GM23248 (cell line): Measurements from ENCODE around the gene PCED1A. TPM values are rescaled to one million over a fixed set of nuclear protein-coding genes. Genes with fewer than 3 reads are reported as not detected.

Source experiments
- DNase-seq: peaks from one replicate; pipeline ENCODE4 v3.0.0-alpha.2; 2015
- H2AFZ ChIP-seq: fragments of 200-600 bp; sonication (generic); 2 replicates; pipeline ENCODE4 v1.6.1; 2016; ENCODE audit warnings: antibody characterized with exemption
- H3F3A ChIP-seq: fragments of 200-600 bp; sonication (generic); 2 replicates; pipeline ENCODE4 v1.6.1; 2016; ENCODE audit warnings: mild to moderate bottlenecking, antibody characterized with exemption, mixed run types; ENCODE audit not compliant: insufficient read depth
- H3K27ac ChIP-seq: fragments of 200-600 bp; sonication (generic); 2 replicates; pipeline ENCODE4 v1.5.1; 2016; ENCODE audit warnings: mild to moderate bottlenecking
- H3K27me3 ChIP-seq: fragments of 200-600 bp; sonication (generic); replicated peaks from 2 replicates; pipeline ENCODE4 v1.6.1; 2016; ENCODE audit warnings: mild to moderate bottlenecking; ENCODE audit not compliant: insufficient read depth
- H3K36me3 ChIP-seq: fragments of 200-600 bp; sonication (generic); 2 replicates; pipeline ENCODE4 v1.6.1; 2016; ENCODE audit warnings: low read depth, mild to moderate bottlenecking
- H3K4me1 ChIP-seq: fragments of 200-600 bp; sonication (generic); 2 replicates; pipeline ENCODE4 v1.6.1; 2016; ENCODE audit warnings: mild to moderate bottlenecking; ENCODE audit not compliant: insufficient read depth
- H3K4me2 ChIP-seq: fragments of 200-600 bp; sonication (generic); one replicate; pipeline ENCODE4 v1.6.1; 2016; ENCODE audit warnings: mild to moderate bottlenecking; ENCODE audit not compliant: unreplicated experiment
- H3K4me3 ChIP-seq: fragments of 200-600 bp; sonication (generic); 2 replicates; pipeline ENCODE4 v1.5.1; 2016; ENCODE audit warnings: mild to moderate bottlenecking
- H3K79me2 ChIP-seq: fragments of 200-600 bp; sonication (generic); 2 replicates; pipeline ENCODE4 v1.6.1; 2016; ENCODE audit warnings: mild to moderate bottlenecking; ENCODE audit not compliant: insufficient read depth
- H3K9ac ChIP-seq: fragments of 200-600 bp; sonication (generic); 2 replicates; pipeline ENCODE4 v1.6.1; 2016; ENCODE audit warnings: mild to moderate bottlenecking
- H3K9me2 ChIP-seq: fragments of 200-600 bp; sonication (generic); 2 replicates; pipeline ENCODE4 v1.6.1; 2016; ENCODE audit warnings: mixed run types, mild to moderate bottlenecking, moderate library complexity; ENCODE audit not compliant: insufficient read depth
- H3K9me3 ChIP-seq: fragments of 200-600 bp; sonication (generic); one replicate; pipeline ENCODE4 v1.6.1; 2017; ENCODE audit warnings: low read depth
- H4K20me1 ChIP-seq: fragments of 200-600 bp; sonication (generic); 2 replicates; pipeline ENCODE4 v1.6.0; 2016; ENCODE audit not compliant: insufficient read depth
- EZH2 ChIP-seq: fragments of 200-600 bp; sonication (generic); IDR thresholded peaks from 2 replicates; pipeline ENCODE4 v1.6.1; 2018; ENCODE audit warnings: antibody characterized with exemption, mild to moderate bottlenecking; ENCODE audit not compliant: insufficient read depth, poor library complexity, severe bottlenecking
- EZH2phosphoT487 ChIP-seq: fragments of 200-600 bp; sonication (generic); IDR thresholded peaks from 2 replicates; pipeline ENCODE4 v1.6.1; 2018; ENCODE audit warnings: antibody characterized with exemption, moderate library complexity, mild to moderate bottlenecking, low read depth; ENCODE audit not compliant: insufficient read depth
- WGBS, 2 experiments: methylation state at CpG; one replicate each; pipeline ENCODE4 v1.1.6; 2015 to 2017; ENCODE audit warnings: low lambda C conversion rate in 2 of 2, low coverage in 1 of 2; ENCODE audit errors: missing lambda C conversion rate in 2 of 2; 5-methylcytosine and 5-hydroxymethylcytosine counted together
- in situ Hi-C: fragments of 300-500 bp; cut with MboI; formaldehyde crosslinking; loops from 2 replicates; pipeline ENCODE4 v1.15.0; 2020
- polyA plus RNA-seq: library from polyadenylated mRNA; unstranded; fragments of >200 nt; fragmentation: Nextera tagmentation; extraction: Ambion mirVana; gene quantifications from 2 replicates; pipeline ENCODE4 v1.2.1, GENCODE V29; 2016
- total RNA-seq: library from RNA; depleted of rRNA; stranded (reverse); fragments of >200 nt; shearing (Covaris generic); gene quantifications from 2 replicates; pipeline ENCODE4 v1.2.3, GENCODE V29; 2014

The PCED1A gene
- total and polyA plus RNA-seq, 2 experiments from 2014 or later = 17.3 to 39.2 TPM

DNA sequence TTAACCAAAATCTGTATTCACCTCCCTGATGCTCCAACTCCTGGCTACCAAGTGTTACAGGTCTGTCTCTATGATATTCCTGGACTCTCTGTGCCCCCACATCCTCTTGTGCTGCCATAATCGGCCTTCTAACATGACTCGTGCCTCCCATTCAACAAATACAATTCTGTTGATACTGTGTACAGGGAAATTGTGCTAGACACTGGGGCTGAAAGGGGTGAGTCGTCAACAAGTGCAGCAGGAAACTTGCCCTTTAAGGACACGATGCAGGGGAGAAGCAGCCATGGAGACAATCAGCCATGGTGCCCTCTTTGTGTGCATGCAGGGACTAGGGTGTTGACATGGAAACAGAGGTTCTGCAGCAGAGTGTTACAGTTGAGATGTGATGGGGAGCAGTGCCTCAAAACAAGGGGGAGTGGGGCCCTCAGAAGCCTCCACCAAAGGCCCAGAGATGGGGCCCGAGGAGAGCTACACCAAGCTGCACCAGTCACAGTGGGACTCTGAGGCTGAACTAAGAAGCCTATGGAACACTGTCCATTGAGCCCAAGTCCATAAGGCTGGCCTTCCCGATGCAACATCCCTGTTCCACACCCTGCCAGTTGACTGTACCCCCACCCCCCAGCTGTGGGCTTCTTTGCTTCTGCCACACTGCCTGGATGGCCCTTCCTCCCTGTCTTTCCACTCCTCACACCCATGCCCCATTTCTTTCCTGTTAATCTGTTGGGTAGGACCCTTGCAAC, 3.1 kb downstream of the PCED1A start:
- Histone ChIP-seq H3K79me2 (peaks cover 22% of the 10 kb centered on the region), H3K9ac (no peak overlapping the region), H3K4me2 (no peak overlapping the region), H3F3A (peaks cover 10% of the 10 kb centered on the region), H3K9me2 (no peaks in the 10 kb centered on the region), H3K4me3 (no peak overlapping the region), H3K4me1 (0 out of 2 replicates have a peak, but pooled peaks cover 2% of the 10 kb centered on the region), H3K27me3 (no peaks in the 10 kb centered on the region), H2AFZ (no peak overlapping the region), H3K9me3 (no peaks in the 10 kb centered on the region), H3K36me3 (no peaks in the 10 kb centered on the region), H3K27ac (no peak overlapping the region), H4K20me1 (no peaks in the 10 kb centered on the region)
- in situ Hi-C loops = no loop called here
- no peak for DNase-seq
- 84% methylated on average over 6 of the region's 6 CpGs for WGBS, 2 experiments
- TF ChIP-seq EZH2phosphoT487 = no peak
- TF ChIP-seq EZH2 = no peak

DNA sequence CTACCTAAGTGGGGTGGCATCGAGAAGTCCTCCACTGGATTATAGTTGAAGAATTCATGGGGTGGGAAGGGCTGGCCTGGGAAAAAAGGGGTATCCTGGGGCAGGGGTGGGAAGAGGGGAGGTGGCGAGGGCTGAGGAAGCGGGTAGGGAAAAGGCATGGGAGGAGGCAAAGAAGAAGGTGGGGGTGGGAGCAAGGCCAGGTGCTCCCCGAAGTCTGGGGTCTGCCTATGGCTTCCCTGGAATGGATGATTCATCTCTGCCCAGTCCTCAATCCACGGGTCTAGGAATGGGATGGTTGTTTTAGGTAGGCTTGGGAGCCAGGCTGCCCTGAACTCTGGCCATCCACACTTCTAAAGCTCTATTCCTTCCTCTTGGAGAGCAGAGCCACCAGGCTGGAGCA, 4.4 kb downstream of the PCED1A start:
- Histone ChIP-seq H3K9ac (no peak overlapping the region), H3K9me3 (no peaks in the 10 kb centered on the region), H3K79me2 (peaks cover 10% of the 10 kb centered on the region; the same call in 1 of the 2 replicates), H3K9me2 (no peaks in the 10 kb centered on the region), H3K4me2 (no peak overlapping the region), H3K36me3 (no peaks in the 10 kb centered on the region), H3F3A (peaks cover 19% of the 10 kb centered on the region), H3K27me3 (no peaks in the 10 kb centered on the region), H4K20me1 (no peaks in the 10 kb centered on the region), H3K4me1 (peaks cover 9% of the 10 kb centered on the region; the same call in 1 of the 2 replicates), H3K27ac (no peak overlapping the region), H2AFZ (no peak overlapping the region), H3K4me3 (no peak overlapping the region)
- WGBS, 2 experiments = 68 to 79% methylated on average over 3 to 5 of the region's 5 CpGs
- in situ Hi-C loops = no loop called here
- TF ChIP-seq EZH2 (no peak), EZH2phosphoT487 (no peak)
- DNase-seq = no peak

DNA sequence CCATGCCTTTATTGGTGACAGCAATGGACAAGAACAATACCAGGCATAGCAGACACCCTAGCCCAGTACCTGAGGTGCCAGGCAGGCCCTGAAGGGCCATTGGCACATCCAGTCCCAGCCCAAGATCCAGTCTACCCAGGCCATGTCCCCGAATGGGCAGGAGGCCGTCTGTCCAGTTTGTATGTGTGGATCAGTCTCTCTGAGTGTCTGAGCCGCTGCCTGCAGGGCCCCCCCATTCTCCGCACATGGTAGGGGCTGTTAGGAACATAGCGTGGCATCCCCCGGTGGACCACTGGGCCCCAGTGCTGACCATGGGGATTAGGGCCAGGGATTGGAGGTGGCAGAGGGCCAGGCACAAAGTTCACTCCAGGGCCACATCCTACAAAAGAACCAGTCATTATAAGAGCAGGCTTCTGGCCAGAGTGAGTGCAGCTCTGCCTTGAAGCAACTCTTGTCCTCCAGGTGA, 5.1 kb downstream of the PCED1A start:
- no peak overlapping the region for H3K9ac ChIP-seq
- 88 to 92% methylated on average over 6 of the region's 6 CpGs for WGBS, 2 experiments
- H3K27me3 ChIP-seq = no peaks in the 10 kb centered on the region
- TF ChIP-seq EZH2 = no peak
- no peak for TF ChIP-seq EZH2phosphoT487
- peaks cover 9% of the 10 kb centered on the region; the same call in 1 of the 2 replicates for H3K4me1 ChIP-seq
- H3K4me3 ChIP-seq = no peak overlapping the region
- H3K9me3 ChIP-seq = no peaks in the 10 kb centered on the region
- in situ Hi-C loops = no loop called here
- H4K20me1 ChIP-seq = no peaks in the 10 kb centered on the region
- no peak for DNase-seq
- H3K36me3 ChIP-seq = no peaks in the 10 kb centered on the region
- H3K27ac ChIP-seq = no peak overlapping the region
- H3K4me2 ChIP-seq = no peak overlapping the region
- H3F3A ChIP-seq = peaks cover 19% of the 10 kb centered on the region
- H3K79me2 ChIP-seq = peaks cover 10% of the 10 kb centered on the region; the same call in 1 of the 2 replicates
- H3K9me2 ChIP-seq = no peaks in the 10 kb centered on the region
- H2AFZ ChIP-seq = no peak overlapping the region

DNA sequence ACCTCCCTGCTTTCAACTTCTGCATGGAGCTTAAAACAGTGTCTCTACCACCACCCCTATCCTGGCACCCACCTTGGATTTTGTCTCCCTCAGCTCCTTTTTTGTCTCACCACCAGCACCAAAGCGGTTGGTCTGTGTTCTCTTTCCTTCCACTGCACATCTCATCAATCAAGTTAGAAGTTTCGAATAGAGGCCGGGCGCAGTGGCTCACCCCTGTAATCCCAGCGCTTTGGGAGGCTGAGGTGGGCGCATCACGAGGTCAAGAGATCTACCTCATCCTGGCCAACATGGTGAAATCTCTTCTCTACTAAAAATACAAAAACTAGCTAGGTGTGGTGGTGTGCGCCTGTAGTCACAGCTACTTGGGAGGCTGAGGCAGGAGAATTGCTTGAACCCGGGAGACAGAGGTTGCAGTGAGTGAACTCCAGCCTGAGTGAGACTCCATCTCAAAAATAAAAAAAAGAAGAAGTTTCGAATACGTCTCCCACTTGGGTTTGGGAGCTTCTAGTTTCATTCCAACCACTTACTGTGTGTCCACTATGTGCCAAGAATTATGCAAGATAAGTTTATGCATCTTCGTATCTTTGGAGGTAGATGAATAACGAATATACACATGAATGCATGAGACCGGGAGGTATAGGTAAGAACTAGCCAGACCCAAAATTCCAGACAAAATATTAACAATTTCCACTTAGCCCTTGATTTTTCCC, 5.9 kb downstream of the PCED1A start:
- no peaks in the 10 kb centered on the region for H3K27me3 ChIP-seq
- peaks cover 4% of the 10 kb centered on the region; the same call in 1 of the 2 replicates for H3K79me2 ChIP-seq
- in situ Hi-C loops = no loop called here
- peaks cover 19% of the 10 kb centered on the region for H3F3A ChIP-seq
- no peaks in the 10 kb centered on the region for H3K9me2 ChIP-seq
- H3K4me3 ChIP-seq = no peak overlapping the region
- H3K9me3 ChIP-seq = no peaks in the 10 kb centered on the region
- H3K9ac ChIP-seq = no peak overlapping the region
- no peaks in the 10 kb centered on the region for H3K36me3 ChIP-seq
- no peak overlapping the region for H3K4me2 ChIP-seq
- H4K20me1 ChIP-seq = no peaks in the 10 kb centered on the region
- TF ChIP-seq EZH2phosphoT487 (no peak), EZH2 (no peak)
- H3K27ac ChIP-seq = no peak overlapping the region
- H3K4me1 ChIP-seq = peaks cover 9% of the 10 kb centered on the region; the same call in 1 of the 2 replicates
- WGBS, 2 experiments = 94 to 95% methylated on average over 14 of the region's 14 CpGs
- DNase-seq = no peak
- no peak overlapping the region for H2AFZ ChIP-seq
